ENCODE measurements around the gene BNC2. TPM values are rescaled to one million over a fixed set of nuclear protein-coding genes. Genes with fewer than 3 reads are reported as not detected.

BNC2 gene
- total RNA-seq, 1 experiment from 2014 or later = 0.20 TPM

DNA sequence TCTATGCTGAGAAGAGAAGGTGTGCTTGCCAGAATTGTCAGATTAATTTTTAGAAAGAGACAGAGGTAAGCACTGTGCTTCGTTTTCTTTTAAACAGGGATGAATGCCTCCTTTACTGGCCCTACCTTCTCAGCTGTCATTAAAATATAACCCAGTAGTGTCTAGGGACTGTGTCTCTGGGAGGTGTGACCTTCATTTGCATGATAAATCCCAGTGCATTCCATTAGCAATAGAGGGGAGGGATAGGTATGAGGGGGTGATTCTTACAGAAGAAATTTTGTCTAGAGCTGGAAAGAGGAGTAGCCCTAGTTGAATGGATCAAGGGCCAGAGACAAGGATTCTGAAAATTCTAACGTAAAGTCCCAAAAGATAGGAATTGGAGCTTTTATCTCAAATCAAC, 351.5 kb downstream of the BNC2 start:
- no peak overlapping the region for H3K4me3 ChIP-seq (ENCODE audit: low read depth, low read length)
- BruUV-seq (replicated peaks) = no TSS peak
- Mint-ChIP-seq H3K4me1 (ENCODE audit: low read depth, unreplicated experiment) (no peaks in the 10 kb centered on the region), H3K9me3 (ENCODE audit: unreplicated experiment) (no peaks in the 10 kb centered on the region), H3K27ac (ENCODE audit: unreplicated experiment) (no peak overlapping the region), H3K36me3 (ENCODE audit: insufficient read depth, unreplicated experiment) (no peaks in the 10 kb centered on the region), H3K4me3 (ENCODE audit: unreplicated experiment) (no peak overlapping the region), H3K27me3 (ENCODE audit: insufficient read depth, unreplicated experiment) (no peaks in the 10 kb centered on the region)
- no peak for DNase-seq
- H3K4me1 ChIP-seq = no peaks in the 10 kb centered on the region
- H3K9me3 ChIP-seq = no peaks in the 10 kb centered on the region
- POLR2A ChIA-PET = no interaction called here
- TF ChIP-seq, protein P1, sequence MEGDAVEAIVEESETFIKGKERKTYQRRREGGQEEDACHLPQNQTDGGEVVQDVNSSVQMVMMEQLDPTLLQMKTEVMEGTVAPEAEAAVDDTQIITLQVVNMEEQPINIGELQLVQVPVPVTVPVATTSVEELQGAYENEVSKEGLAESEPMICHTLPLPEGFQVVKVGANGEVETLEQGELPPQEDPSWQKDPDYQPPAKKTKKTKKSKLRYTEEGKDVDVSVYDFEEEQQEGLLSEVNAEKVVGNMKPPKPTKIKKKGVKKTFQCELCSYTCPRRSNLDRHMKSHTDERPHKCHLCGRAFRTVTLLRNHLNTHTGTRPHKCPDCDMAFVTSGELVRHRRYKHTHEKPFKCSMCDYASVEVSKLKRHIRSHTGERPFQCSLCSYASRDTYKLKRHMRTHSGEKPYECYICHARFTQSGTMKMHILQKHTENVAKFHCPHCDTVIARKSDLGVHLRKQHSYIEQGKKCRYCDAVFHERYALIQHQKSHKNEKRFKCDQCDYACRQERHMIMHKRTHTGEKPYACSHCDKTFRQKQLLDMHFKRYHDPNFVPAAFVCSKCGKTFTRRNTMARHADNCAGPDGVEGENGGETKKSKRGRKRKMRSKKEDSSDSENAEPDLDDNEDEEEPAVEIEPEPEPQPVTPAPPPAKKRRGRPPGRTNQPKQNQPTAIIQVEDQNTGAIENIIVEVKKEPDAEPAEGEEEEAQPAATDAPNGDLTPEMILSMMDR (IDR thresholded peaks at IDR 0.05; ENCODE audit: insufficient read depth in 1 of 2, low read depth in 1 of 2, low read length in 1 of 2, severe bottlenecking in 1 of 2, unreplicated experiment in 1 of 2) = no peak
- no peaks in the 10 kb centered on the region for H3K27me3 ChIP-seq (replicated peaks; ENCODE audit: control insufficient read depth, insufficient read depth, low read length)
- intact Hi-C loops (cut with micrococcal nuclease; ENCODE audit: unreplicated experiment) = no loop called here
- no peaks in the 10 kb centered on the region for H3K36me3 ChIP-seq (ENCODE audit: control insufficient read depth, insufficient read depth, low read length)
- CTCF ChIA-PET = interaction anchor here (0.6 kb wide), 1 partner anchor 1217 kb away, joined by 3 read pairs; no protein-coding TSS in a partner anchor

GRCh38 chr9:16516891-16517290, 353.6 kb downstream of the BNC2 start:
- ChIA-PET POLR2A (no interaction called here), CTCF (no interaction called here)
- intact Hi-C loops (cut with micrococcal nuclease; ENCODE audit: unreplicated experiment) = no loop called here
- Histone ChIP-seq H3K27me3 (replicated peaks; ENCODE audit: control insufficient read depth, insufficient read depth, low read length) (no peaks in the 10 kb centered on the region), H3K36me3 (ENCODE audit: control insufficient read depth, insufficient read depth, low read length) (no peaks in the 10 kb centered on the region), H3K9me3 (no peaks in the 10 kb centered on the region), H3K4me1 (no peaks in the 10 kb centered on the region), H3K4me3 (ENCODE audit: low read depth, low read length) (no peak overlapping the region)
- BruUV-seq (replicated peaks) = no TSS peak
- TF ChIP-seq, protein P1 (IDR thresholded peaks at IDR 0.05; ENCODE audit: insufficient read depth in 1 of 2, low read depth in 1 of 2, low read length in 1 of 2, severe bottlenecking in 1 of 2, unreplicated experiment in 1 of 2) = no peak
- no peaks in the 10 kb centered on the region for H3K27me3 Mint-ChIP-seq (ENCODE audit: insufficient read depth, unreplicated experiment)
- no peak for DNase-seq
- no peak overlapping the region for H3K27ac Mint-ChIP-seq (ENCODE audit: unreplicated experiment)
- no peak overlapping the region for H3K4me3 Mint-ChIP-seq (ENCODE audit: unreplicated experiment)
- H3K9me3 Mint-ChIP-seq (ENCODE audit: unreplicated experiment) = no peaks in the 10 kb centered on the region
- H3K36me3 Mint-ChIP-seq (ENCODE audit: insufficient read depth, unreplicated experiment) = no peaks in the 10 kb centered on the region
- H3K4me1 Mint-ChIP-seq (ENCODE audit: low read depth, unreplicated experiment) = no peaks in the 10 kb centered on the region

- Histone ChIP-seq H3K4me3 (ENCODE audit: low read depth, low read length) (no peak overlapping the region), H3K9me3 (no peaks in the 10 kb centered on the region), H3K4me1 (no peaks in the 10 kb centered on the region), H3K36me3 (ENCODE audit: control insufficient read depth, insufficient read depth, low read length) (no peaks in the 10 kb centered on the region), H3K27me3 (replicated peaks; ENCODE audit: control insufficient read depth, insufficient read depth, low read length) (no peaks in the 10 kb centered on the region)
- Mint-ChIP-seq H3K27me3 (ENCODE audit: insufficient read depth, unreplicated experiment) (no peaks in the 10 kb centered on the region), H3K9me3 (ENCODE audit: unreplicated experiment) (no peaks in the 10 kb centered on the region), H3K27ac (ENCODE audit: unreplicated experiment) (no peak overlapping the region), H3K4me3 (ENCODE audit: unreplicated experiment) (no peak overlapping the region), H3K4me1 (ENCODE audit: low read depth, unreplicated experiment) (no peaks in the 10 kb centered on the region), H3K36me3 (ENCODE audit: insufficient read depth, unreplicated experiment) (no peaks in the 10 kb centered on the region)
- TF ChIP-seq, protein P1 (IDR thresholded peaks at IDR 0.05; ENCODE audit: insufficient read depth in 1 of 2, low read depth in 1 of 2, low read length in 1 of 2, severe bottlenecking in 1 of 2, unreplicated experiment in 1 of 2) = no peak
- DNase-seq = no peak
- BruUV-seq (replicated peaks) = no TSS peak
- intact Hi-C loops (cut with micrococcal nuclease; ENCODE audit: unreplicated experiment) = no loop called here
- ChIA-PET CTCF (no interaction called here), POLR2A (no interaction called here)
Measured at GRCh38 chr9:16515879-16516301, 354.6 kb downstream of the BNC2 start.

Data from Caco-2 (cell line).